C4-2B (cell line): ENCODE results near the gene RASL10B.

Source experiments
- ZFX ChIP-seq: fragments of 450-650 bp; IDR thresholded peaks from 2 replicates; pipeline ENCODE4 v1.6.1; 2017
- TF ChIP-seq, protein P1 (sequence below): fragments of 450-650 bp; conservative IDR thresholded peaks from 2 replicates; pipeline ENCODE4 v1.5.1; 2017; ENCODE audit warnings: mild to moderate bottlenecking

DNA sequence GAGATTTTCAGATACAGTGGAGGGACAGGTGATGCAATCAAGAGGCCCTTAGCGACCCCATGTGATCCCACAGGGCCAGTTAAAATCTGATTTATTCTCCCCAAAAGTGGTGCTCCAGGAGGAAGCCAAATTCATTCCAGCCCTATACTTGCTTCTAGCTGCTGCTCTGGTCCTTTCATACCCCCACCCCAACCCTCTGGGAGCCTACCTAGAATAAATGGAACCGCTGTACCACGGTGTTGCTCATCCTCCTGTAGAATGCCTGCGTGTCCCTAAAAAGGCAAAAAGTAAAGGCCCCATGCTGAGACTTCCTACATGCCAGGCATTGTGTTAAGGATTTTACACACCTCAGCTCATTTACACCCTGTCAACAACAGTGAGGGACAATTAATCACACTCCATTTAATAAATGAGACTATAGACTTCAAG is 2.0 kb upstream of the RASL10B start:
- TF ChIP-seq, protein P1, sequence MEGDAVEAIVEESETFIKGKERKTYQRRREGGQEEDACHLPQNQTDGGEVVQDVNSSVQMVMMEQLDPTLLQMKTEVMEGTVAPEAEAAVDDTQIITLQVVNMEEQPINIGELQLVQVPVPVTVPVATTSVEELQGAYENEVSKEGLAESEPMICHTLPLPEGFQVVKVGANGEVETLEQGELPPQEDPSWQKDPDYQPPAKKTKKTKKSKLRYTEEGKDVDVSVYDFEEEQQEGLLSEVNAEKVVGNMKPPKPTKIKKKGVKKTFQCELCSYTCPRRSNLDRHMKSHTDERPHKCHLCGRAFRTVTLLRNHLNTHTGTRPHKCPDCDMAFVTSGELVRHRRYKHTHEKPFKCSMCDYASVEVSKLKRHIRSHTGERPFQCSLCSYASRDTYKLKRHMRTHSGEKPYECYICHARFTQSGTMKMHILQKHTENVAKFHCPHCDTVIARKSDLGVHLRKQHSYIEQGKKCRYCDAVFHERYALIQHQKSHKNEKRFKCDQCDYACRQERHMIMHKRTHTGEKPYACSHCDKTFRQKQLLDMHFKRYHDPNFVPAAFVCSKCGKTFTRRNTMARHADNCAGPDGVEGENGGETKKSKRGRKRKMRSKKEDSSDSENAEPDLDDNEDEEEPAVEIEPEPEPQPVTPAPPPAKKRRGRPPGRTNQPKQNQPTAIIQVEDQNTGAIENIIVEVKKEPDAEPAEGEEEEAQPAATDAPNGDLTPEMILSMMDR, result no peak
- TF ChIP-seq ZFX, result no peak
